Anterior cingulate cortex (tissue), 58 donors: ENCODE data around the gene SPTSSA.
"Not testable (repeated sequence)": the region's sequence is repeated elsewhere in the genome, so short reads cannot be mapped to it uniquely, and the experiment has no call there.

Experiments
- DNase-seq, 58 donors: peaks; one replicate each; lab custom pipeline; 2025; lab: John Stamatoyannopoulos, UW

The SPTSSA gene, protein sequence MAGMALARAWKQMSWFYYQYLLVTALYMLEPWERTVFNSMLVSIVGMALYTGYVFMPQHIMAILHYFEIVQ

DNA sequence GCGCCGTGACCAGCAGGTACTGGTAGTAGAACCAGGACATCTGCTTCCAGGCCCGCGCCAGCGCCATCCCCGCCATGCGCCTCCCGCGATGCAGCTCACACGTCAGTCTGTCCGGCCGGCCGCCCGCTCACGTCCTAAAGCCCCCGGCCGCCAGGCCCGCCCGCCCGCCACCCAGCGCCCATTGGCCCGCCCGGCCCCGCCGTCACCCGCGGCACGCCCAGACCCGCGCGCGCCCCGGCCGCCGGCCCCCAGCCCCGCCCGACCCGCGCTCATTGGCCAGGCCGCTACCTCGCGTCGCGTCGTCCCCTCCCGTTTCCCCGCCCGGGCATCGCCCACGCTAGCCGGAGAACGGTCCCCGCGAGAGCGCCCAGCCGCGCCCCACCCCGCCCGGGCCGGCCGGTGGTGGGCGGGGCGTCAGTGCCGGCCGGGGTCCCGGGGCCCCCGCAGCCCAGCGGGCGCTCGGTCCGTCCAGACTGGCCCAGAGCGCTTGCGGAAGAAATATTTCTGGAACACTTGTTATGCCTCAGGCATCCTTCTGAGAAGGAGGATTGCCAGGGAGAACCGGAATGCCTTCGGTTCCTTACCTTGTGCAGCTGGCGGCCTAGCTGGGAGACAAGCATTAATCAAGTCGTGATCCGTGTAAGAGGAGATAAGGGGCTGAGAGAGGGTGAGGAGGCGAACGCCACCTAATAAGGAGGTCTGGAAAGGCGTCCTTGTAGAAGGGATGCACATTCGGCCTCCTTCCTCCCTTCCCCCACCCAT lies at the start of gene SPTSSA:
Gene SPTSSA (minus strand): TSS at position 109 of the 762 bp plus-strand sequence. CDS start 33 bp downstream, at position 76.
- DNase-seq, result peak; percentile 49 to 96 (median 91)

DNA sequence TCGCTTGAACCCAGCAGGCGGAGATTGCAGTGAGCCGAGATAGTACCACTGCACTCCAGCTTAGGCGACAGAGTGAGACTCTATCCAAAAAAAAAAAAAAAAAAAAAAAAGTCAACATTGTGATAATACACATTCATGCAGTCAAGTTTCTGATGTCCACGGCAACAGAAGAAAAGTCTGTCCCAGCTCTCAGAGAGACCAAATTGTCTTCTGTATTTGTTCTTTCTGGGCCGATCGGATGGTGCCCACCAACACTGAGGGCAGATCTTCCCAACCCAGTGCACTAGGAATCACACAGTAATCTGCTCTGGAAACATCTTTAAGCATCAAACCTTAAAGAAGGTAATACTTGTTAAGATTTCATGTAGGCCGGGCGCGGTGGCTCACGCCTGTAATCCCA lies 45.8 kb upstream of the SPTSSA start:
- DNase-seq, result no peak

GRCh38 chr14:34507459-34507858 lies 45.4 kb upstream of the SPTSSA start:
- DNase-seq, result no peak

DNA sequence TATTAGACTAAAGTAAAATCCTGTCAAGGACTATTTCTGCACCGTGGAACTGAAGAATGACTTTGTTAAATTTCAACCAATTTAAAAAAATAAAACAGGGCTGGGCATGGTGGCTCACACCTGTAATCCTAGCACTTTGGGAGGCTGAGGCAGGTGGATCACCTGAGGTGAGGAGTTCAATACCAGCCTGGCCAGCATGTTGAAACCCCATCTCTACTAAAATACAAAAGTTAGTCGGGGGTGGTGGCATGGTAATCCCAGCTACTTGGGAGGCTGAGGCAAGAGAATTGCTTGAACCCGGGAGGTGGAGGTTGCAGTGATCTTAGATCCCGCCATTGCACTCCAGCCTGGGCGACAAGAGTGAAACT lies 43.1 kb upstream of the SPTSSA start:
- DNase-seq, result not testable (repeated sequence)

DNA sequence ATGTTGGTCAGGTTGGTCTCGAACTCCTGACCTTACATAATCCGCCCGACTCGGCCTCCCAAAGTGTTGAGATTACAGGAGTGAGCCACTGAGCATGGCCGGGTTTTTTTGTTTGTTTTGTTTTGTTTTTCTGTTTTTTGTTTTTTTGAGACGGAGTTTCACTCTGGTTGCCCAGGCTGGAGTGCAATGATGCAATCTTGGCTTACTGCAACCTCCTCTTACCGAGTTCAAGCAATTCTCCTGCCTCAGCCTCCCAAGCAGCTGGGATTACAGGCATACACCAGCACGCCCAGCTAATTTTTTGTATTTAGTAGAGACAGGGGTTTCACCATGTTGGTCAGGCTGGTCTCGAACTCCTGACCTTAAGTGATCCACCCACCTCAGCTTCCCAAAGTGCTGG lies 42.0 kb upstream of the SPTSSA start:
- not testable (repeated sequence) for DNase-seq

GRCh38 chr14:34502545-34503225 lies 40.6 kb upstream of the SPTSSA start:
- DNase-seq, result no peak

DNA sequence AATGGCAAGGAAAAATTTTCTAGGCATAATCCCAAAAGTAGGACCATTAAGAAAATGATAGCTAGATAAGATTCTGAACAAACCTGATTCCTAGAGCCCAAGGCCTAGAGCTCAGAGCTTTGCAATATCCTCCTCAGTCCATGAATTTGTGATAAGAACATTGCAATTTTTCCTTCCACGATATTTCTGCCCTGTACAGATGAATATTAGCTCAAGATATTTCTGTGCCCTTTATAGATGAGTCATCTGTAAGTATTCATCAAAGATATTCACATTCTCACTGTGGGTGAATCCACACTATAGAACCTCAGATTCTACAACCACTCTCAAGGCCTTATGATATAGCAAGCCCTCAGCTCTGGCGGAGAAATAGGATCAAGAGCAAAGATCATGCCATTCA lies 40.0 kb upstream of the SPTSSA start:
- DNase-seq, result no peak

DNA sequence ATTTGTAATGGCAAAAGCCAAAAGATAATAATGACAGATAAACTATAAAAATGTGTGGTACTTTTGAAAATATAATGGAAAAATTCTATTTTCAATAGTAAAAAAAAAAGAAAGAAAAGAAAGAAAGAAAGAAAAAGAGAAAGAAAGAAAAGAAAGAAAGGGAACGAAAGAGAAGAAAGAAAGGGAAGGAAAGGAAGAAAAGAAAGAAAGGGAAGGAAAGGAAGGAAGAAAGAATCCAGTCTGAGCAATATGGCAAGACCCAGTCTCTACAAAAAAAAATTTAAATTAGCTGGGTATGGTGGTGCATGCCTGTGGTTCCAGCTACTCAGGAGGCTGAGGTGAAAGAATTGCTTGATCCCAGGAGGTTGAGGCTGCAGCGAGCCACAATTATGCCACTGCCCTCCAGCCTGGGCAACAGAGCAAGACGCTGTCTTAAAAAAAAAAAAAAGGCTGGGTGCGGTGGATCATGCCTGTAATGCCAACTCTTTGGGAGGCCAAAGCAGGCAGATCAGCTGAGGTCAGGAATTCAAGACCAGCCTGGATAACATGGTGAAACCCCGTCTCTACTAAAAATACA lies 39.1 kb upstream of the SPTSSA start:
- no peak for DNase-seq

GRCh38 chr14:34498684-34499412 lies 36.8 kb upstream of the SPTSSA start:
- DNase-seq, result peak in 1 of 58 donors; percentile 1

- peak in 54 of 58 donors; percentile 1 to 85 (median 40) for DNase-seq
Observed at GRCh38 chr14:34496679-34497513, 34.9 kb upstream of the SPTSSA start.

GRCh38 chr14:34496007-34496678 lies 34.1 kb upstream of the SPTSSA start:
- DNase-seq, result peak in 1 of 58 donors; percentile 3

DNA sequence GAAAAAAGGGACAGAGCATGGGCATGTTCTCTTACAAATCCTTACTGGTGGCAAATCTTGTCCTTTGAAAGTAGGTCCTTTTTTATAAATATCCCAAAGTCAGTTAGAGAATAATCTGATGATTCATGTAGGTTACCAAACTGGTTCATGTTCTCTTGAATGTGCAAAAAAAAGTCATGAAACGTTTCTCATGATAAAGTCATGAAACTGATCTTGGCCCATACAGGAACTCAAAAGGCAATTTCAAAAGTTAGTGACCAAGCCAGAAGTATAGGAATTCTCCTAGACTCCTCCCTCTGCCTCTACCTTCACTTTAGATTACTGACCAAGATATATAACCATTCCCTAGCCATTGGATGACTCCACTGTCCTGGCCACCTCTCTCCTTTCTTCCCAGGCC lies 27.3 kb upstream of the SPTSSA start:
- no peak for DNase-seq

- no peak for DNase-seq
Observed at GRCh38 chr14:34488528-34488927, 26.5 kb upstream of the SPTSSA start.

DNA sequence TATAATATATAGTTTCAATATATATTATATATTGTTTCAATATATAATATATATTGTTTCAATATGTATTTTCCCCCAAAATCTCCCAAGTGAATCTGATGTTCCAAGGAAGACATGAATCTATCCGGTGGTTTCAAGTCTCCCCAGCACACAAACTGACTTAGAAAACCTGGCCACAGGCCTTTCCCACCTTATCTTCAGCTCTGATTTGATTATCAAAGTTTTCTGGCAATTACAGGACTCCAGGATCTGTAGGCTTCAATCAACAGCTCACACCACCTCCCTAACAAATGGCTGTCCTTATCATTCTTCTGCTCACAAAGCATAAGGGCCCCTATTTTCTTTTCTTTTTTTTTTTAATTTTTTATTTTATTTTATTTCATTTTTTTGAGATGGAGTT lies 22.7 kb upstream of the SPTSSA start:
- no peak for DNase-seq

DNA sequence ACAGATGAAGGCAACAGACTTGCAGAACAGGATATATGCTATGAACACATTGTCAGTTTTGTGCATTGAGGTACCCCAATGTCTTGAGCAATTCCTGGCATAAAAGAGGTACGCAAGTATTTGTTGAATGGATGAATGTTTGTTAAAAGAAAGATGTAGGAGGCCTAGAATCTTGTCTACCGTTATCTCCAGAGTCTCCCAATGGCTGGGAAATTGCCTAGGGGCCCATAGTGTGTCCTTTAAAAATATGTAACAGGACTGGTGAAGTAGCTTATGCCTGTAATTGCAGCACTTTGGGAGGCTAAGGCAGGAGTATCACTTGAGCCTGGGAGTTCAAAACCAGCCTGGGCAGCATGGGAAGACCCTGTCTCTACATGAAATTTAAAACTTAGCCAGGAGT lies 20.4 kb upstream of the SPTSSA start:
- DNase-seq, result no peak

DNA sequence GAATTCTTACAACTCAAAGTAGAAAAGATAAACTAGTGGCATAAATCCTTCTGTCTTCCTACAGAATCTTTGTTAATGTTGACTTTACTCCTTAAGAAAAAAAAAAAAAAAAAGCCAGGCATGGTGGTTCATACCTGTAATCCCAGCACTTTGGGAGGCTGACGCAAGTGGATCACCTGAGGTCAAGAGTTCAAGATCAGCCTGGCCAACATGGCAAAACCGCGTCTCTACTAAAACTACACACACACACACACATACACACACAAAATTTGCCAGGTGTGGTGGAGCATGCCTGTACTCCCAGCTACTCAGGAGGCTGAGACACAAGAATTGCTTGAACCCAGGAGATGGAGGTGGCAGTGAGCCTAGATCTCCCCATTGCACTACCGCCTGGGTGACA lies 17.7 kb upstream of the SPTSSA start:
- DNase-seq, result no peak

GRCh38 chr14:34478261-34478660 lies 16.2 kb upstream of the SPTSSA start:
- no peak for DNase-seq

GRCh38 chr14:34476036-34476435 lies 14.0 kb upstream of the SPTSSA start:
- DNase-seq, result not testable (repeated sequence)

DNA sequence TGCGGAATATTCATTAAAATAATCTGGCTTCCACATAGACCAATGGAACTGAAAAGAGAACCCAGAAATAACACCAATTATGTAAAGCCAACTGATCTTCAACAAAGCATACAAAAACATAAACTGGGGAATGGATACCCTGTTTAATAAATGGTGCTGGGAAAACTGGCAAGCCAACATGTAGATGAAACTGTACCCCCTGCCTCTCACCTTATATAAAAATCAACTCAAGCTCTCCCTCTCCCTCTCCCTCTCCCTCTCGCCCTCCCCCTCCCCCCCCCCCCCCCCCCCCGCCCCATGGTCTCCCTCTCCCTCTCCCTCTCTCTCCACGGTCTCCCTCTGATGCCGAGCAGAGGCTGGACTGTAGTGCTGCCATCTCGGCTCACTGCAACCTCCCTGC lies 13.1 kb upstream of the SPTSSA start:
- DNase-seq, result no peak
